Ovary (tissue), 9 donors: Measurements from ENCODE around the gene GGN. TPM values are rescaled to one million over a fixed set of nuclear protein-coding genes. Genes with fewer than 3 reads are reported as not detected.

Experiments
- DNase-seq, 5 donors: peaks; one replicate each; pipeline ENCODE4 v3.0.0-alpha.2; 2019 to 2020
- H3K27ac ChIP-seq, 2 donors: fragments of 200-600 bp; one replicate each; pipeline versions ENCODE4 v1.5.1 to v1.8.0; 2019 to 2022
- H3K27me3 ChIP-seq: fragments of 200-600 bp; one replicate; pipeline ENCODE4 v1.8.0; 2022
- H3K36me3 ChIP-seq: fragments of 200-600 bp; sonication (generic); one replicate; pipeline ENCODE4 v1.5.1; 2019
- H3K4me1 ChIP-seq: one replicate; pipeline ENCODE4 v1.8.1; 2013; ENCODE audit warnings: mild to moderate bottlenecking, moderate library complexity; ENCODE audit not compliant: insufficient read depth
- H3K4me3 ChIP-seq: fragments of 200-600 bp; sonication (generic); one replicate; pipeline ENCODE4 v1.5.1; 2017
- H3K9me3 ChIP-seq, 2 donors: fragments of 200-600 bp in 1 of 2; sonication (generic) in 1 of 2; one replicate each; pipeline versions ENCODE4 v1.5.1 to v1.8.1; 2013 to 2019; ENCODE audit warnings: mild to moderate bottlenecking in 1 of 2, moderate library complexity in 1 of 2
- CTCF ChIP-seq, 3 donors: fragments of 450-650 bp in 2 of 3; fragments of 200-600 bp in 1 of 3; IDR thresholded peaks; one replicate each; pipeline versions ENCODE4 v1.5.1 to v1.8.0; 2016 to 2022; ENCODE audit warnings: antibody characterized with exemption in 3 of 3, mild to moderate bottlenecking in 1 of 3
- EP300 ChIP-seq: sonication (generic); formaldehyde crosslinking; IDR thresholded peaks from one replicate; pipeline ENCODE4 v1.6.1; 2017; ENCODE audit warnings: antibody characterized with exemption
- POLR2A ChIP-seq: fragments of 450-650 bp; IDR thresholded peaks from one replicate; pipeline ENCODE4 v1.6.1; 2017; ENCODE audit warnings: antibody characterized with exemption, mild to moderate bottlenecking, moderate library complexity
- WGBS, 3 donors: extraction: QIAGEN DNeasy Blood & Tissue Kit in 1 of 3; methylation state at CpG; one replicate each; pipeline versions ENCODE4 v1.1.5 to v1.1.7; 2013 to 2017; 5-methylcytosine and 5-hydroxymethylcytosine counted together
- intact Hi-C, 4 donors: fragments of 100-400 bp; cut with DNase I; formaldehyde crosslinking; loops; one replicate each; pipeline versions ENCODE4 v1.11.0 to v1.15.1; 2022 to 2023
- polyA plus RNA-seq, 2 donors: library from polyadenylated mRNA; stranded (reverse); fragments of 200-250 nt in 1 of 2; fragments of 350-450 nt in 1 of 2; fragmentation: Illumina TruSeq in 1 of 2; extraction: RNeasy Lipid Tissue Mini Kit (QIAGEN cat#74804) in 1 of 2; gene quantifications; one replicate each; pipeline ENCODE4 v1.2.3, GENCODE V29; 2013 to 2014
- total RNA-seq, 7 donors: library from RNA; depleted of rRNA in 2 of 7; stranded (reverse); fragments of >200 nt in 2 of 7; fragmentation: NEBNext Ultra II Directional in 3 of 7; extraction: Animal tissue kit (Norgen Biotek cat#: 25700) in 3 of 7; gene quantifications; one replicate each; pipeline versions ENCODE4 v1.1.0 to v1.2.4, GENCODE V29; 2016 to 2023
- donor health status: DM: no; HTN: no; CAD: no; lungs with moderate emphysema.
- donor health status: DM: no; HTN: no; CAD: no.
- donor health status: Bipolar disorder and iron deficiency.
- donor health status: DM: yes; HTN: yes; CAD: no.
- donor health status: DM: no; HTN: no; CAD: no.
- donor health status: DM: yes; HTN: yes; CAD: no.

The GGN gene
- total and polyA plus RNA-seq, 9 donors: 0.24 to 0.75 (median 0.54) TPM; not detected in 3

GRCh38 chr19:38401148-38401547 lies 13.3 kb upstream of the GGN start:
- intact Hi-C loops: loop anchor here in 3 of 4 donors (2.0 to 10.0 kb wide), 6 partner anchors 14 to 531 kb away; partner anchors contain the start of genes CCER2 (in 1 of the 3), MRPS12 (in 1 of the 3) and SARS2 (in 1 of the 3)
- no peak overlapping the region for H3K27ac ChIP-seq
- no peaks in the 10 kb centered on the region for H3K9me3 ChIP-seq
- no peaks in the 10 kb centered on the region for H3K36me3 ChIP-seq
- H3K4me3 ChIP-seq: no peak overlapping the region
- no peak for DNase-seq
- no peaks in the 10 kb centered on the region for H3K27me3 ChIP-seq
- 65 to 77% (median 71%) methylated on average over 3 of the region's 3 CpGs for WGBS, 3 donors
- TF ChIP-seq CTCF (IDR thresholded peaks at IDR 0.05) (no peak), POLR2A (no peak), EP300 (no peak)
- H3K4me1 ChIP-seq: no peaks in the 10 kb centered on the region

- no peaks in the 10 kb centered on the region for H3K9me3 ChIP-seq
- DNase-seq: no peak
- no peaks in the 10 kb centered on the region for H3K27me3 ChIP-seq
- TF ChIP-seq POLR2A (no peak), EP300 (no peak), CTCF (IDR thresholded peaks at IDR 0.05) (no peak)
- H3K4me3 ChIP-seq: no peak overlapping the region
- 48 to 62% (median 58%) methylated on average over 5 of the region's 5 CpGs for WGBS, 3 donors
- H3K36me3 ChIP-seq: no peaks in the 10 kb centered on the region
- no peak overlapping the region for H3K27ac ChIP-seq
- intact Hi-C loops: loop anchor here in 3 of 4 donors (2.0 to 10.0 kb wide), 6 partner anchors 14 to 532 kb away; partner anchors contain the start of genes CCER2 (in 1 of the 3), MRPS12 (in 1 of the 3) and SARS2 (in 1 of the 3)
- no peaks in the 10 kb centered on the region for H3K4me1 ChIP-seq
Observed at GRCh38 chr19:38400361-38400760, 12.5 kb upstream of the GGN start.

GRCh38 chr19:38399537-38399936 lies 11.7 kb upstream of the GGN start:
- Histone ChIP-seq H3K27ac (no peak overlapping the region), H3K36me3 (no peaks in the 10 kb centered on the region), H3K27me3 (no peaks in the 10 kb centered on the region), H3K9me3 (no peaks in the 10 kb centered on the region), H3K4me1 (no peaks in the 10 kb centered on the region), H3K4me3 (no peak overlapping the region)
- no peak for DNase-seq
- WGBS, 3 donors: 27 to 46% (median 45%) methylated on average over 1 of the region's 1 CpG
- TF ChIP-seq POLR2A (no peak), CTCF (IDR thresholded peaks at IDR 0.05) (no peak), EP300 (no peak)
- intact Hi-C loops: no loop called here

GRCh38 chr19:38399081-38399480 lies 11.2 kb upstream of the GGN start:
- no peak for TF ChIP-seq EP300
- TF ChIP-seq CTCF (IDR thresholded peaks at IDR 0.05): no peak
- TF ChIP-seq POLR2A: no peak
- Histone ChIP-seq H3K27me3 (no peaks in the 10 kb centered on the region), H3K9me3 (no peaks in the 10 kb centered on the region), H3K36me3 (no peaks in the 10 kb centered on the region), H3K27ac (no peak overlapping the region), H3K4me1 (no peaks in the 10 kb centered on the region), H3K4me3 (no peak overlapping the region)
- intact Hi-C loops: no loop called here
- WGBS, 3 donors: 44 to 48% (median 47%) methylated on average over 9 of the region's 9 CpGs
- DNase-seq: no peak
